ENCODE measurements around the gene ZNF750.

ZNF750 gene

GRCh38 chr17:82872591-82873520, 33.0 kb upstream of the ZNF750 start:
- DNase-seq: no peak

GRCh38 chr17:82871776-82872561, 32.1 kb upstream of the ZNF750 start:
- no peak for DNase-seq

- no peak for DNase-seq
Observed at GRCh38 chr17:82871056-82871775, 31.4 kb upstream of the ZNF750 start.

GRCh38 chr17:82870541-82870940, 30.7 kb upstream of the ZNF750 start:
- DNase-seq: no peak

- no peak for DNase-seq
Observed at GRCh38 chr17:82870091-82870491, 30.3 kb upstream of the ZNF750 start.

GRCh38 chr17:82869536-82869935, 29.7 kb upstream of the ZNF750 start:
- no peak for DNase-seq

GRCh38 chr17:82868715-82869131, 28.9 kb upstream of the ZNF750 start:
- DNase-seq: no peak

- no peak for DNase-seq
Observed at GRCh38 chr17:82867763-82868325, 28.0 kb upstream of the ZNF750 start.

- DNase-seq: no peak
Observed at GRCh38 chr17:82866590-82867191, 26.9 kb upstream of the ZNF750 start.

- DNase-seq: no peak
Observed at GRCh38 chr17:82865774-82866395, 26.1 kb upstream of the ZNF750 start.

- DNase-seq: no peak
Observed at GRCh38 chr17:82865274-82865673, 25.5 kb upstream of the ZNF750 start.

- DNase-seq: no peak
Observed at GRCh38 chr17:82864713-82865248, 25.0 kb upstream of the ZNF750 start.

- peak; percentile 54 for DNase-seq
Observed at GRCh38 chr17:82863941-82864712, 24.3 kb upstream of the ZNF750 start.

- DNase-seq: no peak
Observed at GRCh38 chr17:82863383-82863940, 23.6 kb upstream of the ZNF750 start.

- no peak for DNase-seq
Observed at GRCh38 chr17:82862737-82863382, 23.0 kb upstream of the ZNF750 start.

GRCh38 chr17:82862191-82862590, 22.4 kb upstream of the ZNF750 start:
- no peak for DNase-seq

GRCh38 chr17:82861393-82861775, 21.6 kb upstream of the ZNF750 start:
- no peak for DNase-seq

- DNase-seq: no peak
Observed at GRCh38 chr17:82860606-82861392, 21.0 kb upstream of the ZNF750 start.

All from SIG-M5 (cell line).